H9 (cell line): ENCODE results near the gene NINL. TPM values are rescaled to one million over a fixed set of nuclear protein-coding genes. Genes with fewer than 3 reads are reported as not detected.

Experiments
- DNase-seq: peaks from one replicate; pipeline ENCODE4 v3.0.0-alpha.2; 2017
- H2AFZ ChIP-seq: one replicate; pipeline ENCODE4 v1.6.1; 2013; ENCODE audit warnings: mild to moderate bottlenecking, low read length, control low read depth, moderate library complexity
- H2AK5ac ChIP-seq: 2 replicates; pipeline ENCODE4 v1.6.1; 2013; ENCODE audit warnings: low read length, control low read depth, mixed read lengths; ENCODE audit not compliant: insufficient read length
- H2BK120ac ChIP-seq: one replicate; pipeline ENCODE4 v1.6.1; 2013; ENCODE audit warnings: low read depth, mild to moderate bottlenecking, low read length, control low read depth, inconsistent platforms; ENCODE audit not compliant: poor library complexity, severe bottlenecking
- H2BK12ac ChIP-seq: 2 replicates; pipeline ENCODE4 v1.6.1; 2013; ENCODE audit warnings: low read length, control low read depth, mixed read lengths, low read depth; ENCODE audit not compliant: insufficient read length
- H2BK15ac ChIP-seq: 2 replicates; pipeline ENCODE4 v1.6.1; 2013; ENCODE audit warnings: low read depth, low read length, control low read depth
- H2BK20ac ChIP-seq: one replicate; pipeline ENCODE4 v1.6.1; 2013; ENCODE audit warnings: low read depth, mild to moderate bottlenecking, low read length, control low read depth, inconsistent platforms; ENCODE audit not compliant: poor library complexity, severe bottlenecking
- H2BK5ac ChIP-seq: 2 replicates; pipeline ENCODE4 v1.6.1; 2013; ENCODE audit warnings: low read length, control low read depth, mixed read lengths; ENCODE audit not compliant: insufficient read length
- H3K14ac ChIP-seq: 2 replicates; pipeline ENCODE4 v1.6.1; 2013; ENCODE audit warnings: low read length, control low read depth; ENCODE audit not compliant: insufficient read depth
- H3K18ac ChIP-seq: 2 replicates; pipeline ENCODE4 v1.6.1; 2013; ENCODE audit warnings: low read depth, mild to moderate bottlenecking, mixed read lengths, low read length, control low read depth; ENCODE audit not compliant: insufficient read length
- H3K23ac ChIP-seq: 2 replicates; pipeline ENCODE4 v1.6.1; 2013; ENCODE audit warnings: low read length, control low read depth, mixed read lengths, low read depth; ENCODE audit not compliant: insufficient read length
- H3K23me2 ChIP-seq: 2 replicates; pipeline ENCODE4 v1.6.1; 2013; ENCODE audit warnings: low read depth, mild to moderate bottlenecking, mixed read lengths, low read length, control low read depth; ENCODE audit not compliant: insufficient read length, poor library complexity, severe bottlenecking
- H3K27ac ChIP-seq: 2 replicates; pipeline ENCODE4 v1.5.1; 2013; ENCODE audit warnings: low read length, control low read depth, mixed read lengths, low read depth; ENCODE audit not compliant: insufficient read length
- H3K27me3 ChIP-seq: 2 replicates; pipeline ENCODE4 v1.6.1; 2013; ENCODE audit warnings: low read length, control low read depth, inconsistent platforms; ENCODE audit not compliant: insufficient read depth
- H3K4ac ChIP-seq: 2 replicates; pipeline ENCODE4 v1.6.1; 2013; ENCODE audit warnings: low read depth, mild to moderate bottlenecking, control low read depth, inconsistent platforms, low read length, moderate library complexity
- H3K4me1 ChIP-seq: 2 replicates; pipeline ENCODE4 v1.6.1; 2013; ENCODE audit warnings: low read length, control low read depth, inconsistent platforms; ENCODE audit not compliant: insufficient read depth
- H3K4me2 ChIP-seq: 2 replicates; pipeline ENCODE4 v1.6.1; 2013; ENCODE audit warnings: low read length, control low read depth, mixed read lengths; ENCODE audit not compliant: insufficient read length, insufficient read depth
- H3K56ac ChIP-seq: 2 replicates; pipeline ENCODE4 v1.6.1; 2013; ENCODE audit warnings: low read depth, mild to moderate bottlenecking, mixed read lengths, low read length, control low read depth; ENCODE audit not compliant: insufficient read length
- H3K79me1 ChIP-seq: 2 replicates; pipeline ENCODE4 v1.6.1; 2013; ENCODE audit warnings: low read depth, mild to moderate bottlenecking, moderate library complexity, low read length, control low read depth, inconsistent platforms; ENCODE audit not compliant: insufficient read depth, poor library complexity, severe bottlenecking
- H3K79me2 ChIP-seq: 2 replicates; pipeline ENCODE4 v1.6.1; 2013; ENCODE audit warnings: low read length, control low read depth, inconsistent platforms; ENCODE audit not compliant: insufficient read depth
- H3K9ac ChIP-seq: 2 replicates; pipeline ENCODE4 v1.6.1; 2013; ENCODE audit warnings: low read length, control low read depth, mixed read lengths; ENCODE audit not compliant: insufficient read length; ENCODE audit errors: extremely low read depth
- H3K9me3 ChIP-seq: one replicate; pipeline ENCODE4 v1.6.1; 2013; ENCODE audit warnings: low read depth, low read length, inconsistent platforms; ENCODE audit not compliant: control insufficient read depth
- H3T11ph ChIP-seq: one replicate; pipeline ENCODE4 v1.6.1; 2013; ENCODE audit warnings: mild to moderate bottlenecking, low read length, control low read depth, inconsistent platforms
- H4K20me1 ChIP-seq: one replicate; pipeline ENCODE4 v1.6.1; 2013; ENCODE audit not compliant: control insufficient read depth, insufficient read length, insufficient read depth
- H4K5ac ChIP-seq: 2 replicates; pipeline ENCODE4 v1.6.1; 2013; ENCODE audit warnings: low read depth, mild to moderate bottlenecking, mixed read lengths, low read length, control low read depth; ENCODE audit not compliant: insufficient read length
- H4K8ac ChIP-seq: replicated peaks from 2 replicates; pipeline ENCODE4 v1.6.1; 2013; ENCODE audit warnings: low read length, control low read depth, mixed read lengths, low read depth; ENCODE audit not compliant: insufficient read length
- H4K91ac ChIP-seq: 2 replicates; pipeline ENCODE4 v1.6.1; 2013; ENCODE audit warnings: low read depth, mild to moderate bottlenecking, moderate library complexity, mixed read lengths, low read length, control low read depth; ENCODE audit not compliant: insufficient read length
- H3K27ac Mint-ChIP-seq, 3 experiments: 2 replicates in 2 of 3; 3 replicates in 1 of 3; pipeline ENCODE4 v1.8.0; 2020 to 2021; ENCODE audit warnings: mixed read lengths in 3 of 3, mild to moderate bottlenecking in 1 of 3, moderate library complexity in 1 of 3
- H3K27me3 Mint-ChIP-seq: 2 replicates; pipeline ENCODE4 v1.8.0; 2021; ENCODE audit warnings: low read depth, mild to moderate bottlenecking, moderate library complexity, mixed read lengths
- H3K36me3 Mint-ChIP-seq, 3 experiments: 2 replicates in 2 of 3; 3 replicates in 1 of 3; pipeline ENCODE4 v1.8.0; 2020 to 2021; ENCODE audit warnings: low read depth in 3 of 3, mixed read lengths in 3 of 3; ENCODE audit not compliant: insufficient read depth in 1 of 3
- H3K4me1 Mint-ChIP-seq, 2 experiments: 2 replicates each; pipeline ENCODE4 v1.8.0; 2020; ENCODE audit warnings: mixed read lengths in 2 of 2
- H3K4me3 Mint-ChIP-seq, 2 experiments: 2 replicates in 1 of 2; 3 replicates in 1 of 2; pipeline ENCODE4 v1.8.0; 2020 to 2021; ENCODE audit warnings: mild to moderate bottlenecking in 2 of 2, mixed read lengths in 2 of 2, moderate library complexity in 1 of 2
- H3K9me3 Mint-ChIP-seq, 2 experiments: 2 replicates in 1 of 2; 3 replicates in 1 of 2; pipeline ENCODE4 v1.8.0; 2020; ENCODE audit warnings: mild to moderate bottlenecking in 2 of 2, mixed read lengths in 2 of 2, moderate library complexity in 1 of 2
- WGBS: extraction: QIAGEN DNeasy Blood & Tissue Kit; methylation state at CpG from one replicate; pipeline ENCODE4 v1.1.7; 2013; ENCODE audit warnings: missing lambda C conversion rate, low lambda C conversion rate, mixed read lengths; ENCODE audit not compliant: insufficient read length; ENCODE audit errors: extremely low coverage; 5-methylcytosine and 5-hydroxymethylcytosine counted together
- total RNA-seq: library from RNA; stranded (reverse); gene quantifications from 2 replicates; pipeline ENCODE4 v1.2.1, GENCODE V29; 2021
- TF ChIP-seq, protein P1 (sequence below): fragments of 200-600 bp; sonication (generic); conservative IDR thresholded peaks from 3 replicates; pipeline ENCODE4 v1.8.0; 2021; ENCODE audit warnings: antibody characterized with exemption, mild to moderate bottlenecking

The NINL gene
- total RNA-seq, 1 experiment from 2014 or later, result 34.3 TPM

DNA sequence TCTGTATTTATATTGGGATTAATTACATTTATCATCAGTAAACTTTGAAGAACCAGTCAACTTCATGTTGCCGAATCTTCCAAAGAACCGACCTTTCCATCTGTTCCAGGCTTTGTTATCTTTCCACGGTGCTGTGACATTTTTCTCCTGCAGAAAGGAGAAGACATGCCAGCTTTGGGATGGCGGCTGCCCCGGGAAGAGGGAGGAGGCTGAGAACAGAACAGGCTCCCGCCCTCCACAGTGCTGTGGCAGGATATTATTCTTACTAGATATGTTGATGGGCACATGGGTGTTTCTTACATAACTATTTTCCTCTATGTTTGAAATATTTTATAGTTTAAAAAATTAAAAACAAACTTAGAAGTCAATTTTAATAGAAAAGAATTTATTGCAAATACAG lies 133.0 kb downstream of the NINL start:
- Histone ChIP-seq H4K91ac (no peak overlapping the region), H3K79me2 (no peaks in the 10 kb centered on the region), H3K4me2 (no peak overlapping the region), H3T11ph (no peak overlapping the region), H3K4ac (no peak overlapping the region), H2BK20ac (no peak overlapping the region), H3K56ac (no peak overlapping the region), H3K23me2 (no peaks in the 10 kb centered on the region), H3K4me1 (no peaks in the 10 kb centered on the region), H3K27ac (no peak overlapping the region), H2BK120ac (no peak overlapping the region), H2BK12ac (no peak overlapping the region), H3K9ac (no peak overlapping the region), H2AFZ (no peak overlapping the region), H4K8ac (no peak overlapping the region), H2AK5ac (no peak overlapping the region), H3K23ac (no peak overlapping the region), H4K5ac (no peak overlapping the region), H3K18ac (no peak overlapping the region), H3K14ac (no peak overlapping the region), H3K9me3 (no peaks in the 10 kb centered on the region), H3K79me1 (no peaks in the 10 kb centered on the region), H4K20me1 (no peaks in the 10 kb centered on the region), H2BK5ac (no peak overlapping the region), H2BK15ac (no peak overlapping the region), H3K27me3 (no peaks in the 10 kb centered on the region)
- Mint-ChIP-seq H3K4me1 (no peaks in the 10 kb centered on the region), H3K27ac (no peak overlapping the region), H3K27me3 (no peaks in the 10 kb centered on the region), H3K36me3 (peaks cover 57 to 83% (median 82%) of the 10 kb centered on the region in 3 experiments), H3K9me3 (peaks cover 0 to 15% of the 10 kb centered on the region in 2 experiments; a peak in 2 of 5 replicates), H3K4me3 (no peak overlapping the region)
- WGBS, result no CpG with 5 or more reads among the region's 6 CpGs
- TF ChIP-seq, protein P1, sequence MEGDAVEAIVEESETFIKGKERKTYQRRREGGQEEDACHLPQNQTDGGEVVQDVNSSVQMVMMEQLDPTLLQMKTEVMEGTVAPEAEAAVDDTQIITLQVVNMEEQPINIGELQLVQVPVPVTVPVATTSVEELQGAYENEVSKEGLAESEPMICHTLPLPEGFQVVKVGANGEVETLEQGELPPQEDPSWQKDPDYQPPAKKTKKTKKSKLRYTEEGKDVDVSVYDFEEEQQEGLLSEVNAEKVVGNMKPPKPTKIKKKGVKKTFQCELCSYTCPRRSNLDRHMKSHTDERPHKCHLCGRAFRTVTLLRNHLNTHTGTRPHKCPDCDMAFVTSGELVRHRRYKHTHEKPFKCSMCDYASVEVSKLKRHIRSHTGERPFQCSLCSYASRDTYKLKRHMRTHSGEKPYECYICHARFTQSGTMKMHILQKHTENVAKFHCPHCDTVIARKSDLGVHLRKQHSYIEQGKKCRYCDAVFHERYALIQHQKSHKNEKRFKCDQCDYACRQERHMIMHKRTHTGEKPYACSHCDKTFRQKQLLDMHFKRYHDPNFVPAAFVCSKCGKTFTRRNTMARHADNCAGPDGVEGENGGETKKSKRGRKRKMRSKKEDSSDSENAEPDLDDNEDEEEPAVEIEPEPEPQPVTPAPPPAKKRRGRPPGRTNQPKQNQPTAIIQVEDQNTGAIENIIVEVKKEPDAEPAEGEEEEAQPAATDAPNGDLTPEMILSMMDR, result no peak
- no peak for DNase-seq
